OCI-LY7 (cell line): ENCODE results near the gene CDKN1C.

Experiments used
- CTCF ChIP-seq: fragments of 200-600 bp; sonication (generic); conservative IDR thresholded peaks from 2 replicates; pipeline ENCODE4 v1.5.1; 2014; ENCODE audit warnings: mild to moderate bottlenecking, antibody characterized with exemption, low read length, moderate library complexity, mixed read lengths
- EZH2phosphoT487 ChIP-seq: fragments of 200-600 bp; sonication (generic); IDR thresholded peaks from 2 replicates; pipeline ENCODE4 v1.6.1; 2018; ENCODE audit warnings: low read depth, borderline replicate concordance, mild to moderate bottlenecking, mixed run types, antibody characterized with exemption, low read length, moderate library complexity, mixed read lengths

GRCh38 chr11:2889362-2890273 lies 4.0 kb upstream of the CDKN1C start:
- TF ChIP-seq CTCF (no peak), EZH2phosphoT487 (no peak)
